Measurements from ENCODE around the gene ABCA7.

DNA sequence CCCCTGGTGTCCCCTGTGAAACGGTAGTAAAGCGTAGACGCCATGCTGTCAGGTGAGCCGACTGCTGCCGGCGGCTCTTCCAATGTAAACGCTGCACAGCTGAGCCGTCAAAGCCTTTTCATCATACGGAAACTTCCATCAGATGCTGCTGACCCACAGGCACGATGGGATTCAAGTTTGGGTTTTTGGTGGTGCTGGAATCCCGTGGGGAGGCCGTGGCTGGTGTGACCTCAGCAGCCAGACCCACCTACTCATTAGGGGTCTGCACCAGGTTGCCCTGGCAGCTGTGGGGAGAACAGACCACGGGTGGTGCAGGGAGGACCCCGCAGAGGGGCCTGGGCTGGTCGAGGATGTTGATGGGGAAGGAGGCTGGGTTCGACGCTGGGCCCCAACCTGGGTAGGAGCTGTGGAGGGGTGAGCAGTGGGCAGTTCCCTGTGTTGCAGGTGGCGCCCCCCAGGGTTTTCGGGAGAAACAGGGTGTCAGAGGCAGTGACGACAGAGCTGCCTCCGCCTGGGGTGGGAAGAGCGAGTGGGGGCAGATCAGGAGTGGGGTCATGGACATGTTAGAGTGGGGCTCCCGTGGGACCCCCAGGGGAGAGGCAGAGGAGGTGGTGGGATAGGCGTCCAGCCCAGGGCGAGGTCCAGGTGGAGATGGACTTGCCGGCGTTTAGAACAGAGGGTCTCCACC, 33.1 kb upstream of the ABCA7 start:
- TF ChIP-seq GABPA (IDR thresholded peaks at IDR 0.05; ENCODE audit: low read depth, low read length), result no peak
- no peak for TF ChIP-seq GABPA (CRISPR knock-in tag; IDR thresholded peaks at IDR 0.05; ENCODE audit: low read depth)
- no peak for TF ChIP-seq SIN3A (IDR thresholded peaks at IDR 0.05; ENCODE audit: borderline replicate concordance, low read depth, low read length)
- TF ChIP-seq GLMP (CRISPR knock-in tag; IDR thresholded peaks at IDR 0.05; ENCODE audit: borderline replicate concordance), result no peak
- TF ChIP-seq ZNF260 (CRISPR knock-in tag; IDR thresholded peaks at IDR 0.05; ENCODE audit: borderline replicate concordance, low read depth), result no peak
- TF ChIP-seq ZNF501 (CRISPR knock-in tag; IDR thresholded peaks at IDR 0.05), result no peak
- TF ChIP-seq MYC (CRISPR knock-in tag; IDR thresholded peaks at IDR 0.05; ENCODE audit: borderline replicate concordance), result no peak
- TF ChIP-seq NR2C2 (CRISPR knock-in tag; IDR thresholded peaks at IDR 0.05; ENCODE audit: borderline replicate concordance), result no peak
- TF ChIP-seq ZNF589 (CRISPR knock-in tag; conservative IDR thresholded peaks at IDR 0.05), result no peak
- TF ChIP-seq, protein P1, sequence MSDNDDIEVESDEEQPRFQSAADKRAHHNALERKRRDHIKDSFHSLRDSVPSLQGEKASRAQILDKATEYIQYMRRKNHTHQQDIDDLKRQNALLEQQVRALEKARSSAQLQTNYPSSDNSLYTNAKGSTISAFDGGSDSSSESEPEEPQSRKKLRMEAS (IDR thresholded peaks at IDR 0.05), result no peak
- no peak for TF ChIP-seq IRF9 (CRISPR knock-in tag; IDR thresholded peaks at IDR 0.05; ENCODE audit: borderline replicate concordance)
- TF ChIP-seq ZNF549 (CRISPR knock-in tag; IDR thresholded peaks at IDR 0.05), result no peak
- no peak for TF ChIP-seq CBX1 (IDR thresholded peaks at IDR 0.05; ENCODE audit: low read depth)
- TF ChIP-seq CTCF (CRISPR knock-in tag; IDR thresholded peaks at IDR 0.05), result no peak

Data from HepG2 (cell line).